Calu3 (cell line): ENCODE results near the gene ROS1. TPM values are rescaled to one million over a fixed set of nuclear protein-coding genes. Genes with fewer than 3 reads are reported as not detected.

Experiments
- BruUV-seq: library from RNA; stranded (reverse); fragments of 400-500 nt; replicated peaks from 2 replicates; lab custom pipeline; 2021; lab: Mats Ljungman, UMichigan
- CTCF ChIA-PET: fragments of 300-600 bp; sonication (Branson Sonifier 250); formaldehyde crosslinking; loops from one replicate; lab custom pipeline; 2022; ENCODE audit warnings: antibody characterized with exemption; lab: Charles Lee
- DNase-seq: peaks from one replicate; pipeline ENCODE4 v3.0.0; 2022
- H3K27ac Mint-ChIP-seq: one replicate; pipeline ENCODE4 v1.8.0; 2022; ENCODE audit warnings: mixed read lengths; ENCODE audit not compliant: unreplicated experiment
- H3K27me3 Mint-ChIP-seq: one replicate; pipeline ENCODE4 v1.8.0; 2022; ENCODE audit warnings: mixed read lengths; ENCODE audit not compliant: unreplicated experiment
- H3K36me3 Mint-ChIP-seq: one replicate; pipeline ENCODE4 v1.8.0; 2022; ENCODE audit warnings: mild to moderate bottlenecking, moderate library complexity, mixed read lengths; ENCODE audit not compliant: insufficient read depth, unreplicated experiment
- H3K4me1 Mint-ChIP-seq: one replicate; pipeline ENCODE4 v1.8.0; 2022; ENCODE audit warnings: mild to moderate bottlenecking, low read depth, mixed read lengths; ENCODE audit not compliant: unreplicated experiment
- H3K4me3 Mint-ChIP-seq: one replicate; pipeline ENCODE4 v1.8.0; 2022; ENCODE audit warnings: mild to moderate bottlenecking, low read depth, moderate library complexity, mixed read lengths; ENCODE audit not compliant: unreplicated experiment
- H3K9me3 Mint-ChIP-seq: one replicate; pipeline ENCODE4 v1.8.0; 2022; ENCODE audit warnings: low read depth, mixed read lengths; ENCODE audit not compliant: unreplicated experiment
- intact Hi-C: fragments of 100-400 bp; cut with micrococcal nuclease; formaldehyde crosslinking; loops from one replicate; pipeline ENCODE4 v1.10.0; 2022; ENCODE audit not compliant: unreplicated experiment
- total RNA-seq: library from RNA; stranded (reverse); gene quantifications from 2 replicates; pipeline ENCODE4 v1.2.3, GENCODE V29; 2022
- TF ChIP-seq, protein P1 (sequence below): fragments of 200-600 bp; IDR thresholded peaks from one replicate; pipeline ENCODE4 v1.8.0; 2022; ENCODE audit warnings: antibody characterized with exemption; ENCODE audit not compliant: unreplicated experiment

Gene ROS1
- total RNA-seq, 1 experiment from 2014 or later, result 8.1 TPM

DNA sequence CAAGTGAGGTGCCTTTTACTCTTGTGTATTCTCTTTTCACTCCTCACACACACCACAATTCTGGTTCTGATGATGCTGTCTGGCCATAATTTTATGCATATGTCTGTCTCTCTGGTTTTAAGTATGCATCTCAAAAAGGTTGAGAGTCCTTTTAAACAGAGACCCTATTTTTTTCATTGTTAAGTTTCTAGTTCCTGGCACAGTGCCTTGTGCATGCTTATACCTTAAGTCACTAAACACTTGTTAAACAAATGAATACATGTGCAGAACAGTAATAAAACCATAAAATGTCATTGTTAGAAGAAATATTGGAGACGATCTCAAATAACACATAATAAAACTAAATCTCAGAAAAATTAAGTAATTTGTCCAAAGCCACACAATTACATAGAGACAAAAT is 7.9 kb downstream of the ROS1 start:
- H3K4me1 Mint-ChIP-seq, result peaks cover 2% of the 10 kb centered on the region
- DNase-seq, result no peak
- H3K27me3 Mint-ChIP-seq, result no peaks in the 10 kb centered on the region
- TF ChIP-seq, protein P1, sequence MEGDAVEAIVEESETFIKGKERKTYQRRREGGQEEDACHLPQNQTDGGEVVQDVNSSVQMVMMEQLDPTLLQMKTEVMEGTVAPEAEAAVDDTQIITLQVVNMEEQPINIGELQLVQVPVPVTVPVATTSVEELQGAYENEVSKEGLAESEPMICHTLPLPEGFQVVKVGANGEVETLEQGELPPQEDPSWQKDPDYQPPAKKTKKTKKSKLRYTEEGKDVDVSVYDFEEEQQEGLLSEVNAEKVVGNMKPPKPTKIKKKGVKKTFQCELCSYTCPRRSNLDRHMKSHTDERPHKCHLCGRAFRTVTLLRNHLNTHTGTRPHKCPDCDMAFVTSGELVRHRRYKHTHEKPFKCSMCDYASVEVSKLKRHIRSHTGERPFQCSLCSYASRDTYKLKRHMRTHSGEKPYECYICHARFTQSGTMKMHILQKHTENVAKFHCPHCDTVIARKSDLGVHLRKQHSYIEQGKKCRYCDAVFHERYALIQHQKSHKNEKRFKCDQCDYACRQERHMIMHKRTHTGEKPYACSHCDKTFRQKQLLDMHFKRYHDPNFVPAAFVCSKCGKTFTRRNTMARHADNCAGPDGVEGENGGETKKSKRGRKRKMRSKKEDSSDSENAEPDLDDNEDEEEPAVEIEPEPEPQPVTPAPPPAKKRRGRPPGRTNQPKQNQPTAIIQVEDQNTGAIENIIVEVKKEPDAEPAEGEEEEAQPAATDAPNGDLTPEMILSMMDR, result no peak
- CTCF ChIA-PET, result no interaction called here
- H3K4me3 Mint-ChIP-seq, result no peak overlapping the region
- H3K27ac Mint-ChIP-seq, result no peak overlapping the region
- H3K9me3 Mint-ChIP-seq, result peaks cover 3% of the 10 kb centered on the region
- intact Hi-C loops, result no loop called here
- no peaks in the 10 kb centered on the region for H3K36me3 Mint-ChIP-seq
- BruUV-seq, result no TSS peak

DNA sequence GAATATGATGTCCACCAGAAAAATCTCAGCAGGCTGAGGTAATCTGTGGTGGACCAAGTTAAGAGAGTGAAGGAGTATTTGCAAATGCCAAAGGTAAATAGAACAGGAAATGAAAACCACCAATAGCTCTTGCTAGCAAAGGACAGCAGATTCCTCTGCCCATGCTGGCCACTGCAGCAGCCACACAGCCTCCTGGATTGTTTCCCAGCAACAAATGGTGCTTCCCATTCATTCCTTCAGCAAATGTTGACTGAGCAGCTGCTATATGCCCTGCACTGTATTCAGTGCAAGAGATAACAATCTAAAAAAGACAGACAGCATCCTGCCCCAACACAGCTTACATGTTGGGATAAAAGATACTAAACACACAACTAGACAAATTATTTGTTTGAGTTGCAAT is 11.0 kb downstream of the ROS1 start:
- Mint-ChIP-seq H3K36me3 (no peaks in the 10 kb centered on the region), H3K4me3 (no peak overlapping the region), H3K27ac (no peak overlapping the region), H3K27me3 (no peaks in the 10 kb centered on the region), H3K4me1 (peaks cover 13% of the 10 kb centered on the region), H3K9me3 (peaks cover 3% of the 10 kb centered on the region)
- CTCF ChIA-PET, result interaction anchor here (0.6 to 1.3 kb wide), 2 partner anchors 35 kb away, joined by 3 to 4 read pairs; no protein-coding TSS in a partner anchor
- TF ChIP-seq, protein P1, result no peak
- no TSS peak for BruUV-seq
- DNase-seq, result no peak
- intact Hi-C loops, result no loop called here

- TF ChIP-seq, protein P1, result no peak
- DNase-seq, result no peak
- H3K9me3 Mint-ChIP-seq, result no peaks in the 10 kb centered on the region
- peak overlapping the region; percentile 2 for H3K27ac Mint-ChIP-seq
- CTCF ChIA-PET, result no interaction called here
- peaks cover 13% of the 10 kb centered on the region for H3K4me1 Mint-ChIP-seq
- H3K36me3 Mint-ChIP-seq, result no peaks in the 10 kb centered on the region
- BruUV-seq, result no TSS peak
- intact Hi-C loops, result no loop called here
- H3K27me3 Mint-ChIP-seq, result no peaks in the 10 kb centered on the region
- H3K4me3 Mint-ChIP-seq, result no peak overlapping the region
Observed at GRCh38 chr6:117411474-117411873, 14.3 kb downstream of the ROS1 start.

DNA sequence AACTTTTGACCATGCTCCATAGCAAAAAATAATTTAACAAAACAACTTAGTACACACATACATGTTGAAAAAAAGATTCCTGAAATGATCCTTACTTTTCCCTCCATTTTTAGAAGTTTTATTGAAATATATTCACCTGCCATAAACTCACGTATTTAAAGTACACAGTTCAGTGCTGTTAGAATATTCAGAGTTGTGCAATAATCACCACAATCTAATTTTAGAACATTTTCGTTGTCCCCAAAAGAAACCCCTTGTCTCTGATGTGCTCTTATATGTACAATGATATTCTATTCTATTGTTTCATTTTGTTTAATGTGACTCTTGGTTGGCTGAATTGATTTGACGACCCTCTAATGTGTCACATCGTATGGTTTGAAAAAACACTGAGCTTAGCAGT is 15.9 kb downstream of the ROS1 start:
- TF ChIP-seq, protein P1, result no peak
- CTCF ChIA-PET, result interaction anchor here (1.1 kb wide), 1 partner anchor 15 kb away, joined by 3 read pairs; no protein-coding TSS in a partner anchor
- no peaks in the 10 kb centered on the region for H3K36me3 Mint-ChIP-seq
- no peak overlapping the region for H3K27ac Mint-ChIP-seq
- BruUV-seq, result no TSS peak
- H3K27me3 Mint-ChIP-seq, result no peaks in the 10 kb centered on the region
- H3K4me3 Mint-ChIP-seq, result no peak overlapping the region
- no peaks in the 10 kb centered on the region for H3K9me3 Mint-ChIP-seq
- DNase-seq, result no peak
- H3K4me1 Mint-ChIP-seq, result peaks cover 13% of the 10 kb centered on the region
- intact Hi-C loops, result no loop called here
